Activated gamma-delta T cell treated with anti-CD3 and anti-CD28 coated beads, Interleukin-2, amount 50 U/mL, for 16 hours (primary cell): ENCODE data around the gene XRCC3.

Experiments
- DNase-seq: peaks from one replicate; pipeline ENCODE4 v3.0.0-alpha.2; 2020; ENCODE audit warnings: low read depth

XRCC3 gene

GRCh38 chr14:103738701-103739451 lies 23.6 kb upstream of the XRCC3 start:
- no peak for DNase-seq

DNA sequence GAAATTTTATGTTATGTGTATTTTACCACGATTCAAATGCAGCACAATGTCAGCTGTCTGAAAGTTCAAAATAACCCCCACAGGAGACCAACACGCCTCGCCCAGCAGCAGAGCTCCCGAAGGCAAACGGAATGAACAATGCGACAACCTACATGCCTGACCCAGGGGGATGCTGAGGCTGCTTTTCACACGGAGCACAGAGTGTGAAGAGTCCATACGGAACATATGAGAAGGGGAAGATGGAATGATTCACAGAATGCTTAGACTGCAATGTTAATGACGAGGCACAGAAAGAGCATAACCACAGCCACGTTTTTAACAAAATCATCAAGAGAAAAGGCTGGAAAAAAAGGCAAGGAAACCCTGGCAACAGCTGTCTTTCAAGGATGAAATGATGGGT lies 22.9 kb upstream of the XRCC3 start:
- DNase-seq = no peak

DNA sequence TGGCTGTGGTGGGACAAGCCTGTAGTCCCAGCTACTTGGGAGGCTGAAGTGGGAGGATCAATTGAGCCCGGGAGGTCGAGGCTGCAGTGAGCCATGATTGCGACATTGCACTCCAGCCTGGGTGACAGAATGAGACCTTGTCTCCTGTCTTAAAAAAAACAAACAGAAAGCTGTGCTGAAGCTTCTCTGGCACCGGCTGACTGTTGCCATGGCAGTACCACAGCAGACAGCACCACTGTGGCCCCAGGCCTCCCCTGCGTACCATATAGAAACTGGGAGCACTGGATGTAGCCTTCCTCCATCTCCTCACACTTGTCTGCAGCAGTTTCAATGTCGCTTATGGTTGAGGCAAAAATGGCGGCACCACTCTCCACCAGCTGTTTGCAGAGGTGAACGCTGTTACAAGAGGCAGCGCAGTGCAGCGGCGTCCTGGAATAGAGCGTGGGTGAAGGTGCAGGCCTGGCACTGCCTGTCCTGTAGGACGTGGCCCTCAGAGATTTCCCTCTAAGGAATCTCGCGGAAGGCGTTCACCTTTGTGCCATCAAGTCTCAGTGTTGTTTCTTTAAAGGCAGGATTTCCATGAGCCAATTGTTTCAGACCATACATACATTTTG lies 22.3 kb upstream of the XRCC3 start:
- no peak for DNase-seq

DNA sequence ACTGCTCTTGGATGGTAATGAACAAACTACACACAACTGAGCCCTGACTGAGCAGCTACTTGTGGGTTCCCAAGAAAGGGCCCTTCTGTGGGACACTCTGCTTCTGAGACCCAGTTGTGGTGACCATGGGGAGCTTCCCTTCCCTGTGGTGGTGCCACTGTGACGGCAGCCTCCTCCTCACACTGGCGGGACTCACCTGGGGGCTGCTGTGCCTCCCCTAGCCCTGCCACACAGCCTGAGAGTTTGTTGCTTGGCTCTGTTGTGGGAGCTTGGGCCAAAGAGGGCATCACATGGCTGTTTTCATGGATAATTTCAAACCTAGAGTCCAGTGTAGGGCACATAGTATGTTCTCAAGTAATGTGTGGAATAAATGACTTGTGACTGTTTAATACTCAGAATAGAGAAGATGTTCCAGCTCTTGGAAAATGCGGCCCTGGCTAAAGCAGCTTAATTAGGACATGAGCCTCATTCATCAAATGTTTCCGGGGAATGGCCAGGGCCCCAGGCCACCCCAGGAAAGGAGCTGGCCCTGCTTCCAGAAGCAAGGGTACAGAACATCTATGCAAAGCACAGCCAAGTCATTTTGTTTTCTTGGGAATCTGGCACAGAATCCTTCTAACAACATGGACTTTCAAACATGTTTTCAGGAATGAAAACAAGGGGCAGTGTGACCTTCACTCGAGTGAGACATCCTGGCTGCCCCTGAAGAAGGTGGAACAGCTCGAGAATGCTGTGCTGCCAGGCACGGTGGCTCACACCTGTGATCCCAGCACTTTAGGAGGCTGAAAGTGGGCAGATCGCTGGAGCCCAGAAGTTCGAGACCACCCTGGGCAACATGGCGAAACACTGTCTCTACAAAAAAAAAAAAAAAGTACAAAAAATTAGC lies 21.5 kb upstream of the XRCC3 start:
- no peak for DNase-seq

DNA sequence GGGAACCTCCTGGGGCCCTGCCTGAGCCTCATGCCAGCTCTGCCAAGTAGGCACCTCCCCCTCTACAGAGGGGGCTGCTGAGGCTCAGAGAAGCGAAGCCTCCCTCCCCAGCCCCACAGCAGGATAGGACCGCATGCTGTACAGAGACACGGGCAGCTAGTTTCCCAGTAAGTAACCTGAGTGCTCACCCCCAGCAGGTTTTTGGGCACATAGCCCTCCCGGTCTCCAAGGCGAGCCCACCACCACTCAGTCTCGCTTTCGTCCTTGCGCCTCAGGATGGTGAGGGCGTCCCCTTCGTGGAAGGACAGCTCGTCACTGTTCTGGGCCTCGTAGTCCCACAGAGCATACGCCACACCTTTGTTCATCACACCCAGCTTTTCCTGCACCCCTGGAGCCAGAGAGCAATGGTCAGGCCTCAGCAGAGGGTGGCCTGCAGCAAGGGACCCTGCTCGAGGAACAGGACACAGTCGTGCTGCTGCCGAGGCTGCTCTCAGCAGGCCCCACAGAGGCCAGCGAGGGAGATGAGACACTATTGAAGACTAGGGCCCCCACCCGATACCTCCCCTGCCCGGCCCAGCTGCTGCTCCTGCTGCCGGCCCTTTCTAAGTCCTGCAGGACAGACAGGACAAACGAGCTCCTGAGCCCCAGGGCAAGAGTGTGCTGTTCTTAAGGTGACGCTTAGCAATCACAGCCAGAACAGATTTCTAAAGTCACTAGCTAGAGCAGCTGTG lies 20.7 kb upstream of the XRCC3 start:
- no peak for DNase-seq

DNA sequence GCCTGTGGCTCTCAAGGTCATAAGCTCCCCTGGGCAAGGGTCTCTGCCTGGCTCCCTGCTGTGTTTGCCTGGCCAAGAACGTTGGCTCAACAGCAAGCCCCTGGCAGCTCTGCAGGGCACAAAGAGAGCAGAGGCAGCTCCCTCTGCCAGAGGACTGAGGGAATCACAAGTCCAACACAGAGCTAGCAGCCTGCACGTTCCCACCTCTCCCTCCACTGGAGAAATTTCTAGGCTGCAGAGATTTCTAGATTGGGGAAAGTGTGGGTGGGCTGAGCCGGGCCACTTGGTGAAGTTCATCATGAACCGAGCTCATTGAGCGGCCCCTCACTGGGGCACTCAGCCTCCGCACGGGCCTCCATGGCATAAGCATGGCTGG lies 20.2 kb upstream of the XRCC3 start:
- no peak for DNase-seq

- no peak for DNase-seq
These were observed 19.8 kb upstream of the XRCC3 start for GRCh38 chr14:103735022-103735421.

DNA sequence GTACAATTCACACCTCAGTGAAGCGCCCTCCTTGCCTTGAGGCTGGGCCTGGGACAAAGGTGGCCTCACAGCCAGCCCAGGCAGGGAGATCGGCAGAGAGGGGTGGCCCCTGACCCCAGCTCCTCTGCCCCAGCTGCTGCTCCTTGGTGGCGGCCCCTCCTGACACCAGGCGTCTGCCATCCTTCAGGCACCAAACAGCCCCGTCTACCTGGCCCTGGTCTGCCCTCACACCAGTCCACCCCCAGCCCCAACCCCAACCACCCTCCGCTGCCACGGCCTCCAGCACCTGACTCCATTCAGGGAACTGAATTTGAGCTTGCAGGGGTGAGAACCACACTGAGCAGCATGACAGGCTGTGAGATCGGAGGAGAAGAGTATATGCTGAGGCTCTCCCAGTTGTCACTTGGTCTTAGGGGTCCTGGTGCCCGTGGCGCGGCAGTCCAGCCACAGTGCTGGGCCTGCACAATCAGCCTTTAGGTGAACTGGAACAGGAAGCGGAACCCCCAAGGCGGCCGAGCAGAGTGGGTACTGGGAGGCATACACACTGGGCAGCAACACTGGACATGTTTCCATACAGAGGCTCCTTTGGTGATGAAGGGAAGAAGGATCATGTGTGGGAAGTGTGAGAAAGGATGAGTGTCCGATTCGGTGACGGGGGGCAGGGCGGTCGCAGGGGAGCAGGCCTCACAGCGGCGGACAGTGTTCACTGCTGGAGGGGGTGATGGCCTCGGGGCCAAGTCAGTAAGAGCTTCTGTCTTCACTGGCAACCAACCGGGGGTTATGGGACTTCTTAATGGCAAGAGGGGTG lies 19.0 kb upstream of the XRCC3 start:
- no peak for DNase-seq

DNA sequence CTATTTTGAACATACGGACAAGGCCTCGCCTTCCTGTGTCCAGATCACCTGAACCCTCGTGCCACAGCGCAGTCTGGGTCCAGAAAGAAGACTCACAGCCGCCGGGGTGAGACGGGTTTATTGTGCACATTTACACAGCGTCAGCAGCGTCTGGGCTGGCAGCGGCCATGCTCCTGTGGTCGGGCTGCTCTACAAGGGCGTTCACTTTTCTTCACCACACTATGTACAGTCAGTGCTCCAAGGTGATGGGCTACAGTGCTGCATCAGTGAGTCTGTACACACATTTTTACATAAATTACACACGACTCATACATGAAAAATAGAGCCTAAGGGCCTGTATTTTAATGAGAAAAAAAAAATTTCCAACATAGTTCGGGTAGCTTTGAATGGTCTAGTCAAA lies 18.4 kb upstream of the XRCC3 start:
- no peak for DNase-seq

DNA sequence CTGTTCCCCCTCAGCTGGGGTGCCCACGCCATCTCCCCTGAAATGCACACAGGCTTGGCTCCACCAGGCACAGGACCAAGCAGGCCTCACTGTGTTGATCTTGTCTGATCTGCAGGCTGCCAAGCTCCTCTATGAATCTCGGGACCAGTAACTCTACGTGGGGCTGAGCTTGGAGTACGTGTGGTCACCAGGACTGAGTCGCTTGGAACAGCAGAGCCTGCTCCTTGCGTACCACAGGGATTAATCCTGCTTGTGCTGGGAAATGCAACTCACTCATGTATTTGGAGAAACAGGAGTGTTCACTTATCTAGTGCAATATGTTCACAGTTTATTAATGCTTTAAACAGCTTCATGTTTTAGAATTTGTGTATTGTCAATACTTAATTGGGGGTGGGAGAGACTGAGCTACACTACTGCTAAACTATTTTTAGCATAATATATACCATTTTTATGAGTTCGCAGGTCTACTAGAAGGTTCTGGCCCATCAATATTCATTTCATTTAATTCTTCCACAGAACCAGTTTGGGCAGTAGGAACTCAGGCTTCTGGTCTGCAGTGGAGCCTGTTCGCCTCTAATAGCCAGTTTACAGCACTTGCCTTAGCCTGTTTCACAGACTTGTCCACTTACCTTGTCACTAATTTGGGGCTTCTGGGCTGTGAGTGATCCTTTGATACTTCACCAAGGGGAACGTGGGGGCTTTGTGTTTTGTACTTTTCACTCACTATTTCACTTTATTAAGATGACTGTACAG lies 17.8 kb upstream of the XRCC3 start:
- DNase-seq = no peak

DNA sequence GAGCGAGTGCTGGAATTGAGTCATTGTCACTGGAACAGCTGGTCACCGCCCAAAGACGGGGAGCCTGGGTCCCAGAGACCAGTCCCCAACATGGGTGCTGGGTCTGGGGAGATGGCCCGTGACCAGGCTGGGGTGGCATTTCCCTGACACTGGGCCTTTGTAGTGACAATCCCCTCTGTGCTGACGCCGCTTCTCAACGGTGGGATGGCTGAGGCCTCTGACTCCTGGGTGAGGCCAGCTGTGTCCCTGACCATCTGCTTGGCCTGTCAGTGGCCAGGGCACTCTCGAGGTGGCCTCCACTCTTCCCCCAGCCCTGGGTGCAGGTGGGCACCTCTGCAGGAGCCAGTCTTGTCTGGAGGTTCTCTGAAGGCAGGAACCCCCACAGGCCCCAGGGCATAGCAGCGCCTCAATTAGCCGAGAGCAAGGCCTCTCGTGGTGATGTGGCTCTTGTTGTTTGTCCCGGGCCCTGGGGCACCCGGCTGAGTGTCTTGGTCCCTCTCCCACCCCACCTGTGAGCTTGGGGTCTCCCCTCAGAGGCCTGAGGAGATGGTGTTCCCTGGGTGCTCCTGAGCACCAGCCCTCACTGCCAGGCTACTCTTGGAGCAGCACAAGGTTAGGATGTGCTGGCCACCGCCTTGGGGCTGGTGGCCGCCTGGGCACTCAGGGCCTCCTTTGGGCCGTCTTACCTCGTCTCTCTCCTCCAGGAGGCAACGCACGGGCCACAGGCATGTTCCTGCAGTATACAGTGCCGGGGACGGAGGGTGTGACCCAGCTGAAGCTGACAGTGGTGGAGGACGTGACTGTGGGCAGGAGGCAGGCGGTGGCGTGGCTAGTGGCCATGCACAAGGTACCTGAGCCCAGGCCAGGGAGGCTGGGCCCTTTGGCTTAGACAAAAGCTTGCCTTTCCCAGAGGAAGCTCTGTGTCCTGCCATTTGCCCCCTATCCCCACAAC lies 16.9 kb upstream of the XRCC3 start:
- DNase-seq = no peak

GRCh38 chr14:103731481-103731880 lies 16.2 kb upstream of the XRCC3 start:
- DNase-seq = no peak

- DNase-seq = no peak
These were observed 15.3 kb upstream of the XRCC3 start for GRCh38 chr14:103730490-103731035.

- no peak for DNase-seq
These were observed 14.5 kb upstream of the XRCC3 start for GRCh38 chr14:103729496-103730448.

- no peak for DNase-seq
These were observed 13.5 kb upstream of the XRCC3 start for GRCh38 chr14:103728721-103729120.

GRCh38 chr14:103728141-103728540 lies 12.9 kb upstream of the XRCC3 start:
- no peak for DNase-seq

DNA sequence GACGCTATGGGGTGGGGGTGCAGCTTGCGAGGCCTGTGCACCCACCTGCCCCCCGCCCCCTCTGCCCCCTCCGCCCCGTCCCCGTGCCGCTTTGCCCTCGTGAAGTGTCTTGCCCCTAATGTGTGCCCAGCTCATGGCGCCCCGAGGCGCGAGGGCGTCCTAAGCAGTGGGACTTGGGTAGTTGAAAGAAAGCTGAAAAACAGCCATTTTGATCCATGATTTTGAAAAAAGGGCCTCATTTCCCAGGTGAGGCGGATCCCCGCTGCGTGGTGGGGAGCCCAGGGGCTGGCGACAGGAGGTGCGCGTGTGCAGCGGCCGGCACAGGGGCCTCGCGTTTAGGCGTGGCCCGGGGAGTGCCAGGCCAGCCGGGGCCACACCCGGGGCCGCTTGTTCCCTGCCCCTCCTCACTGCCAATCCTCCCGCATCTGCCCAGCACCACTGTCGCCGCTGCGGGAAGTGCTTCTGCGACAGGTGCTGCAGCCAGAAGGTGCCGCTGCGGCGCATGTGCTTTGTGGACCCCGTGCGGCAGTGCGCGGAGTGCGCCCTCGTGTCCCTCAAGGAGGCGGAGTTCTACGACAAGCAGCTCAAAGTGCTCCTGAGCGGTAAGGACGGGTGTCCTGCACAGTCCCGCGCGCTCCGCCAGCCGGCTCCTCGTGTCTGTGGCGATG lies 12.2 kb upstream of the XRCC3 start:
- DNase-seq = no peak

DNA sequence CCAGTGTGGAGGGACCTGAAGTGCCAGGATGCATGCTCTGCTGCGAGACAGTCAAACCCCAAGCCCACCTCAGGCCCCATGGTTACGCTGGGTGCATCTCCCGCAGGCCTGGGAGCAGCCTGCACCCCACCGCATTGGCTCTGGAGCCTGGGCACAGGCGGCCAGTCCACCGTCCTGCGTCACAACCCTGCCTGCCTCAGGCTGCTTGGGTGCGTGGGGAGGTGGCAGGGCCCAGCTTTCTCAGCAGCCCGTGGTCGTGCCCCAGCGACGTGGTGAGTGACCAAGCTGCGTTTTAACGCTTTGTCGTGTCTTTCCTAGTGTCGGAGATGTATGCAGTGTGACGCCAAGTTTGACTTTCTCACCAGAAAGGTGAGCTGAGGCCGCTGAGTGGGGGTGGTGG lies 11.2 kb upstream of the XRCC3 start:
- DNase-seq = no peak
